ENCODE measurements around the gene USP54.
"Not testable (repeated sequence)": the region's sequence is repeated elsewhere in the genome, so short reads cannot be mapped to it uniquely, and the experiment has no call there.

Gene USP54

GRCh38 chr10:73589563-73590126, 1.5 kb downstream of the USP54 start:
- no peak for DNase-seq

GRCh38 chr10:73588656-73589055, 2.5 kb downstream of the USP54 start:
- DNase-seq: no peak

GRCh38 chr10:73586583-73586984, 4.6 kb downstream of the USP54 start:
- DNase-seq: no peak

- no peak for DNase-seq
These were observed 5.8 kb downstream of the USP54 start for GRCh38 chr10:73585327-73585726.

- no peak for DNase-seq
These were observed 6.4 kb downstream of the USP54 start for GRCh38 chr10:73584737-73585136.

- no peak for DNase-seq
These were observed 9.2 kb downstream of the USP54 start for GRCh38 chr10:73581918-73582317.

- DNase-seq: not testable (repeated sequence)
These were observed 12.2 kb downstream of the USP54 start for GRCh38 chr10:73578927-73579326.

- no peak for DNase-seq
These were observed 13.4 kb downstream of the USP54 start for GRCh38 chr10:73577788-73578187.

GRCh38 chr10:73576890-73577591, 14.1 kb downstream of the USP54 start:
- DNase-seq: no peak

GRCh38 chr10:73576178-73576889, 14.8 kb downstream of the USP54 start:
- DNase-seq: no peak

GRCh38 chr10:73567025-73567424, 24.1 kb downstream of the USP54 start:
- DNase-seq: not testable (repeated sequence)

GRCh38 chr10:73561192-73561591, 29.9 kb downstream of the USP54 start:
- no peak for DNase-seq

GRCh38 chr10:73559590-73559989, 31.6 kb downstream of the USP54 start:
- DNase-seq: no peak

- no peak for DNase-seq
These were observed 34.3 kb downstream of the USP54 start for GRCh38 chr10:73556855-73557254.

GRCh38 chr10:73554721-73555120, 36.4 kb downstream of the USP54 start:
- DNase-seq: peak; percentile 14

- peak; percentile 66 for DNase-seq
These were observed 37.4 kb downstream of the USP54 start for GRCh38 chr10:73553761-73554160.

GRCh38 chr10:73552819-73553715, 38.1 kb downstream of the USP54 start:
- peak; percentile 46 for DNase-seq

GRCh38 chr10:73551515-73551914, 39.6 kb downstream of the USP54 start:
- no peak for DNase-seq

GRCh38 chr10:73545357-73545756, 45.8 kb downstream of the USP54 start:
- DNase-seq: no peak

- DNase-seq: no peak
These were observed 53.4 kb downstream of the USP54 start for GRCh38 chr10:73537709-73538108.

GRCh38 chr10:73537288-73537687, 53.9 kb downstream of the USP54 start:
- DNase-seq: no peak

- DNase-seq: no peak
These were observed 56.3 kb downstream of the USP54 start for GRCh38 chr10:73534857-73535256.
